ENCODE measurements around the gene AP4M1.

The AP4M1 gene

GRCh38 chr7:100085515-100085914 is 15.9 kb upstream of the AP4M1 start:
- no peak for DNase-seq

- no peak for DNase-seq
Measured at GRCh38 chr7:100087055-100087750, 14.2 kb upstream of the AP4M1 start.

- no peak for DNase-seq
Measured at GRCh38 chr7:100088095-100088620, 13.3 kb upstream of the AP4M1 start.

GRCh38 chr7:100088621-100089457 is 12.6 kb upstream of the AP4M1 start, which contains the start of gene COPS6:
TSS of gene COPS6 (plus strand) at chr7:100088969. CDS start at chr7:100088991, 22 bp downstream.
- DNase-seq: peak in 52 of 56 donors; percentile 8 to 85 (median 64)

- DNase-seq: no peak
Measured at GRCh38 chr7:100089458-100090196, 11.8 kb upstream of the AP4M1 start.

GRCh38 chr7:100090527-100091410 is 10.7 kb upstream of the AP4M1 start:
- DNase-seq: no peak

GRCh38 chr7:100091411-100092181 is 9.8 kb upstream of the AP4M1 start:
- DNase-seq: no peak

- no peak for DNase-seq
Measured at GRCh38 chr7:100093054-100093453, 8.4 kb upstream of the AP4M1 start.

- no peak for DNase-seq
Measured at GRCh38 chr7:100093498-100093897, 7.9 kb upstream of the AP4M1 start.

GRCh38 chr7:100093925-100094486 is 7.4 kb upstream of the AP4M1 start:
- no peak for DNase-seq

GRCh38 chr7:100095289-100095688 is 6.2 kb upstream of the AP4M1 start:
- DNase-seq: no peak

GRCh38 chr7:100095704-100096103 is 5.7 kb upstream of the AP4M1 start:
- DNase-seq: no peak

- DNase-seq: no peak
Measured at GRCh38 chr7:100098913-100099312, 2.5 kb upstream of the AP4M1 start.

- DNase-seq: no peak
Measured at GRCh38 chr7:100099452-100099851, 2.0 kb upstream of the AP4M1 start.

- peak; percentile 30 to 92 (median 84) for DNase-seq
Measured at GRCh38 chr7:100100420-100101015, 925 bp upstream of the AP4M1 start.

GRCh38 chr7:100102950-100103840 is 1.8 kb downstream of the AP4M1 start:
- DNase-seq: no peak

GRCh38 chr7:100105534-100105933 is 4.1 kb downstream of the AP4M1 start:
- DNase-seq: no peak

- no peak for DNase-seq
Measured at GRCh38 chr7:100106633-100107032, 5.2 kb downstream of the AP4M1 start.

Measured in amygdala (tissue), 56 donors.